CD4-positive, alpha-beta T cell (primary cell): Measurements from ENCODE around the gene ZNF277. TPM values are rescaled to one million over a fixed set of nuclear protein-coding genes. Genes with fewer than 3 reads are reported as not detected.

Experiments used
- ATAC-seq: fragments of 200-7000 bp; cut with Tn5 transposase; one replicate; pipeline ENCODE4 v1.10.0; 2022; ENCODE audit warnings: mild to moderate bottlenecking; ENCODE audit not compliant: poor library complexity
- CTCF ChIA-PET: fragments of 350-600 bp; sonication (Branson Sonifier 250); formaldehyde crosslinking; loops from one replicate; lab custom pipeline; 2021; ENCODE audit warnings: antibody characterized with exemption, inconsistent platforms; lab: Charles Lee
- POLR2A ChIA-PET: fragments of 350-600 bp; sonication (Branson Sonifier 250); formaldehyde crosslinking; loops from one replicate; lab custom pipeline; 2021; ENCODE audit warnings: antibody characterized with exemption, inconsistent platforms; lab: Charles Lee
- DNase-seq, 14 experiments: peaks; one replicate each; pipeline ENCODE4 v3.0.0-alpha.2; 2013 to 2020; ENCODE audit warnings: mixed read lengths in 2 of 14
- H3K27ac ChIP-seq, 2 donors: one replicate each; pipeline versions ENCODE4 v1.5.1 to v1.7.0; 2013; ENCODE audit warnings: low read length in 2 of 2, low read depth in 1 of 2, mild to moderate bottlenecking in 1 of 2
- H3K27me3 ChIP-seq, 2 experiments: 1 replicate in 1 of 2; 2 replicates in 1 of 2; pipeline versions ENCODE4 v1.6.1 to v1.7.0; 2013; ENCODE audit warnings: low read length in 2 of 2, control low read depth in 1 of 2, mild to moderate bottlenecking in 1 of 2, moderate library complexity in 1 of 2; ENCODE audit not compliant: insufficient read depth in 2 of 2, control insufficient read depth in 1 of 2
- H3K36me3 ChIP-seq: one replicate; pipeline ENCODE4 v1.6.1; 2013; ENCODE audit warnings: low read length, control low read depth; ENCODE audit not compliant: insufficient read depth
- H3K4me1 ChIP-seq: one replicate; pipeline ENCODE4 v1.6.1; 2013; ENCODE audit warnings: low read length, control low read depth; ENCODE audit not compliant: insufficient read depth
- H3K4me3 ChIP-seq: one replicate; pipeline ENCODE4 v1.5.1; 2013; ENCODE audit warnings: mild to moderate bottlenecking, low read length, moderate library complexity
- H3K9me3 ChIP-seq, 2 experiments: 1 replicate in 1 of 2; 2 replicates in 1 of 2; pipeline versions ENCODE4 v1.6.1 to v1.7.0; 2013; ENCODE audit warnings: low read length in 2 of 2, mild to moderate bottlenecking in 2 of 2, control low read depth in 1 of 2, moderate library complexity in 1 of 2; ENCODE audit not compliant: control insufficient read depth in 1 of 2, insufficient read depth in 1 of 2
- H3K27ac Mint-ChIP-seq: one replicate; pipeline ENCODE4 v1.8.0; 2020; ENCODE audit warnings: mixed read lengths
- H3K27me3 Mint-ChIP-seq: one replicate; pipeline ENCODE4 v1.8.0; 2021; ENCODE audit warnings: mixed read lengths
- H3K36me3 Mint-ChIP-seq: one replicate; pipeline ENCODE4 v1.8.0; 2021; ENCODE audit warnings: low read depth, mixed read lengths
- H3K4me1 Mint-ChIP-seq: one replicate; pipeline ENCODE4 v1.8.0; 2021; ENCODE audit warnings: low read depth, mixed read lengths
- H3K4me3 Mint-ChIP-seq: one replicate; pipeline ENCODE4 v1.8.0; 2020; ENCODE audit warnings: mild to moderate bottlenecking, mixed read lengths
- H3K9me3 Mint-ChIP-seq: one replicate; pipeline ENCODE4 v1.8.0; 2020; ENCODE audit warnings: mixed read lengths
- intact Hi-C, 2 experiments: fragments of 100-400 bp; cut with DNase I in 1 of 2; cut with micrococcal nuclease in 1 of 2; formaldehyde crosslinking; loops; one replicate each; pipeline versions ENCODE4 v1.15.1 to v1.9.0; 2023 to 2025; cut with DNase I, micrococcal nuclease
- total RNA-seq, 174 experiments: library from RNA in 2 of 174; stranded (reverse) in 2 of 174; gene quantifications; one replicate each; pipeline ENCODE4 v1.2.3 and lab custom pipeline; 2021 to 2026
- TF ChIP-seq, protein P1 (sequence below): fragments of 200-600 bp; IDR thresholded peaks from one replicate; pipeline ENCODE4 v1.8.0; 2022; ENCODE audit warnings: antibody characterized with exemption, mild to moderate bottlenecking

ZNF277 gene
- total RNA-seq, 2 experiments from 2014 or later: 21.6 to 22.5 TPM

DNA sequence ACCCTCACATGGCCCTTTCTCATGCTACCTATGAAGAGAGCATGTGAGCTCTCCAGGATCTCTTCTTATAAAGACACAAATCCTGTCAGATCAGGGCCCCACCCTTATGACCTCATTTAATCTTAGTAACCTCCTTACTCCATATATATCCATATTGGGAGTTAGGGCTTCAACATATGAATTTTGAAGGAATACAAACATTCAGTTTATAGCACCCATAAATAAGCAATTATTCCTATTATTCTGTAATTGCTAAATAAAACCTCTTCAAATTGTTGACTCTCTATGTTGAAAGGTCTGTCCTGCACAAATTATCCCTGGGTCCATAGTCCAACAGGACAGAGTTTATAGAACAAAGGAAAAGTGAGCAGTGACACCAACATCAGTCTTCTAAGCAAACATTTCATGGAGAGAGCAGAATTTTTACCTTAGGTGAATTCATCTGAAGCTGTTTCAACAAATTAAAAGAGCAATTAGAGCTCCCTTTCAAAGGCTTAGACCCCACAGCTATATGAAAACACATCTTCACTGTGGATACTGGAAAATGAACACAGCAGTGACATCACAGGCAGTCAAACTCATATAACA lies 12.5 kb upstream of the ZNF277 start:
- intact Hi-C loops: no loop called here
- no peaks in the 10 kb centered on the region for H3K36me3 ChIP-seq
- H3K4me3 ChIP-seq: no peak overlapping the region
- TF ChIP-seq, protein P1, sequence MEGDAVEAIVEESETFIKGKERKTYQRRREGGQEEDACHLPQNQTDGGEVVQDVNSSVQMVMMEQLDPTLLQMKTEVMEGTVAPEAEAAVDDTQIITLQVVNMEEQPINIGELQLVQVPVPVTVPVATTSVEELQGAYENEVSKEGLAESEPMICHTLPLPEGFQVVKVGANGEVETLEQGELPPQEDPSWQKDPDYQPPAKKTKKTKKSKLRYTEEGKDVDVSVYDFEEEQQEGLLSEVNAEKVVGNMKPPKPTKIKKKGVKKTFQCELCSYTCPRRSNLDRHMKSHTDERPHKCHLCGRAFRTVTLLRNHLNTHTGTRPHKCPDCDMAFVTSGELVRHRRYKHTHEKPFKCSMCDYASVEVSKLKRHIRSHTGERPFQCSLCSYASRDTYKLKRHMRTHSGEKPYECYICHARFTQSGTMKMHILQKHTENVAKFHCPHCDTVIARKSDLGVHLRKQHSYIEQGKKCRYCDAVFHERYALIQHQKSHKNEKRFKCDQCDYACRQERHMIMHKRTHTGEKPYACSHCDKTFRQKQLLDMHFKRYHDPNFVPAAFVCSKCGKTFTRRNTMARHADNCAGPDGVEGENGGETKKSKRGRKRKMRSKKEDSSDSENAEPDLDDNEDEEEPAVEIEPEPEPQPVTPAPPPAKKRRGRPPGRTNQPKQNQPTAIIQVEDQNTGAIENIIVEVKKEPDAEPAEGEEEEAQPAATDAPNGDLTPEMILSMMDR: no peak
- no peak overlapping the region for H3K4me3 Mint-ChIP-seq
- no peak for DNase-seq
- H3K27me3 ChIP-seq: peaks cover 9 to 37% of the 10 kb centered on the region in 2 experiments
- no peaks in the 10 kb centered on the region for H3K9me3 ChIP-seq
- no peak overlapping the region for H3K27ac Mint-ChIP-seq
- peaks cover 55% of the 10 kb centered on the region for H3K27me3 Mint-ChIP-seq
- POLR2A ChIA-PET: no interaction called here
- CTCF ChIA-PET: no interaction called here
- no peak overlapping the region for H3K27ac ChIP-seq
- no peaks in the 10 kb centered on the region for H3K4me1 Mint-ChIP-seq
- H3K9me3 Mint-ChIP-seq: no peaks in the 10 kb centered on the region
- H3K36me3 Mint-ChIP-seq: no peaks in the 10 kb centered on the region
- no peak for ATAC-seq
- H3K4me1 ChIP-seq: no peaks in the 10 kb centered on the region

DNA sequence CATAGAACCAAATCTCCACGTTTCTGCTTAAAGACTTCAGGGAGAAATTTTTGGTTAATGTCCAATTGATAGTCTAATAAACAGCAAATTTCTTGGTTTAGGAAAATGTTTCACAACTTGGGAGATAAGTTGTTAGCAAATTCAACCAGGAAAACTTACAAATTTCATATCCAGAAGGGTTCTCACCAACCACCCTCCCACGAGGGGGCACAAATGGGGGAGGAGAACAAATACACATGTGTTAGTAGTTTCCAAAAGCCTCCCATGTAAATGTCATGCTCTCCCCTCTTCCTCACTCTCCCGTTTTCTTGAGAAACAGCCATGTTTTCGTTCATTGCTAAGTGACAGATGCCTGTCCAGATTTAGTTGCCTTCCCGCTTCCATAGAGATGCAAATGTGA lies 10.8 kb upstream of the ZNF277 start:
- Histone ChIP-seq H3K27ac (no peak overlapping the region), H3K36me3 (no peaks in the 10 kb centered on the region), H3K9me3 (no peaks in the 10 kb centered on the region), H3K27me3 (peaks cover 9 to 53% of the 10 kb centered on the region in 2 experiments), H3K4me1 (no peaks in the 10 kb centered on the region), H3K4me3 (no peak overlapping the region)
- intact Hi-C loops: loop anchor here in 1 of 2 experiments (5.0 kb wide), 1 partner anchor 628 kb away; no protein-coding TSS in a partner anchor
- H3K4me1 Mint-ChIP-seq: no peaks in the 10 kb centered on the region
- no peak overlapping the region for H3K27ac Mint-ChIP-seq
- ATAC-seq: no peak
- H3K36me3 Mint-ChIP-seq: no peaks in the 10 kb centered on the region
- TF ChIP-seq, protein P1: no peak
- no peaks in the 10 kb centered on the region for H3K9me3 Mint-ChIP-seq
- no peak for DNase-seq
- no peak overlapping the region for H3K4me3 Mint-ChIP-seq
- ChIA-PET CTCF (no interaction called here), POLR2A (no interaction called here)
- H3K27me3 Mint-ChIP-seq: peaks cover 63% of the 10 kb centered on the region

DNA sequence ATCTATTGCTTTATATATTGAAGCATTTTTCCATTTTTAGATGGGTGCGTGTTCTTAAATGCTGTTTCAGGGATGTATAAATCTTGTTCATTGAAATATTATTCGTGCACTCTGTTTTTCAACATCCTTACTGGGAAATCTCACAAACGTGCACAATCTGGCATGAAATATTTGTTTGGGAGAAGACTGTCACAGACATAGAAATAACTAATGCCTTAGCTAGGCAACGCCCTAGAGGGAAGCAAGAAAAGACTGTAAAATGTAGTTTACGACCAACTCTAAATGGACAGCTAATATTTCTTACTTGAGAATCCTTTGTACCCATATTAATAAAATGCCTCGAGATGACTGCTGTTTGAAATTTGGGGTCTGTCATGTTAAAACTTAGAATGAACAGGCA lies 9.2 kb upstream of the ZNF277 start:
- no peaks in the 10 kb centered on the region for H3K9me3 Mint-ChIP-seq
- Histone ChIP-seq H3K27ac (no peak overlapping the region), H3K36me3 (no peaks in the 10 kb centered on the region), H3K9me3 (no peaks in the 10 kb centered on the region), H3K27me3 (peaks cover 9 to 66% of the 10 kb centered on the region in 2 experiments), H3K4me3 (no peak overlapping the region), H3K4me1 (no peaks in the 10 kb centered on the region)
- CTCF ChIA-PET: no interaction called here
- peaks cover 76% of the 10 kb centered on the region for H3K27me3 Mint-ChIP-seq
- TF ChIP-seq, protein P1: no peak
- intact Hi-C loops: loop anchor here in 1 of 2 experiments (5.0 kb wide), 1 partner anchor 630 kb away; no protein-coding TSS in a partner anchor
- no peaks in the 10 kb centered on the region for H3K4me1 Mint-ChIP-seq
- no peak overlapping the region for H3K4me3 Mint-ChIP-seq
- H3K36me3 Mint-ChIP-seq: no peaks in the 10 kb centered on the region
- POLR2A ChIA-PET: no interaction called here
- no peak overlapping the region for H3K27ac Mint-ChIP-seq
- ATAC-seq: no peak
- DNase-seq: no peak
